GM13976 (cell line): ENCODE data around the gene SNX20.

ENCODE experiments used
- DNase-seq: peaks from one replicate; pipeline ENCODE4 v3.0.0; 2012; ENCODE audit warnings: low spot score
- in situ Hi-C: fragments of 300-500 bp; cut with MboI; formaldehyde crosslinking; loops from one replicate; pipeline ENCODE4 v1.12.0; 2022; ENCODE audit warnings: low sequenced_read_pairs, mixed read lengths, inconsistent platforms; ENCODE audit not compliant: unreplicated experiment
- TF ChIP-seq, protein P1 (sequence below): IDR thresholded peaks from 2 replicates; pipeline ENCODE4 v1.5.1; 2012; ENCODE audit warnings: borderline replicate concordance, mild to moderate bottlenecking; ENCODE audit not compliant: insufficient read depth; ENCODE audit errors: extremely low read depth, missing control alignments, control extremely low read depth

The SNX20 gene

GRCh38 chr16:50719401-50720337 lies 38.6 kb upstream of the SNX20 start:
- DNase-seq: no peak
- in situ Hi-C loops: no loop called here
- TF ChIP-seq, protein P1, sequence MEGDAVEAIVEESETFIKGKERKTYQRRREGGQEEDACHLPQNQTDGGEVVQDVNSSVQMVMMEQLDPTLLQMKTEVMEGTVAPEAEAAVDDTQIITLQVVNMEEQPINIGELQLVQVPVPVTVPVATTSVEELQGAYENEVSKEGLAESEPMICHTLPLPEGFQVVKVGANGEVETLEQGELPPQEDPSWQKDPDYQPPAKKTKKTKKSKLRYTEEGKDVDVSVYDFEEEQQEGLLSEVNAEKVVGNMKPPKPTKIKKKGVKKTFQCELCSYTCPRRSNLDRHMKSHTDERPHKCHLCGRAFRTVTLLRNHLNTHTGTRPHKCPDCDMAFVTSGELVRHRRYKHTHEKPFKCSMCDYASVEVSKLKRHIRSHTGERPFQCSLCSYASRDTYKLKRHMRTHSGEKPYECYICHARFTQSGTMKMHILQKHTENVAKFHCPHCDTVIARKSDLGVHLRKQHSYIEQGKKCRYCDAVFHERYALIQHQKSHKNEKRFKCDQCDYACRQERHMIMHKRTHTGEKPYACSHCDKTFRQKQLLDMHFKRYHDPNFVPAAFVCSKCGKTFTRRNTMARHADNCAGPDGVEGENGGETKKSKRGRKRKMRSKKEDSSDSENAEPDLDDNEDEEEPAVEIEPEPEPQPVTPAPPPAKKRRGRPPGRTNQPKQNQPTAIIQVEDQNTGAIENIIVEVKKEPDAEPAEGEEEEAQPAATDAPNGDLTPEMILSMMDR: no peak

- DNase-seq: no peak
- in situ Hi-C loops: no loop called here
- TF ChIP-seq, protein P1: no peak
These were observed 37.8 kb upstream of the SNX20 start for GRCh38 chr16:50718761-50719400.

GRCh38 chr16:50718061-50718760 lies 37.1 kb upstream of the SNX20 start:
- TF ChIP-seq, protein P1: no peak
- in situ Hi-C loops: no loop called here
- no peak for DNase-seq

DNA sequence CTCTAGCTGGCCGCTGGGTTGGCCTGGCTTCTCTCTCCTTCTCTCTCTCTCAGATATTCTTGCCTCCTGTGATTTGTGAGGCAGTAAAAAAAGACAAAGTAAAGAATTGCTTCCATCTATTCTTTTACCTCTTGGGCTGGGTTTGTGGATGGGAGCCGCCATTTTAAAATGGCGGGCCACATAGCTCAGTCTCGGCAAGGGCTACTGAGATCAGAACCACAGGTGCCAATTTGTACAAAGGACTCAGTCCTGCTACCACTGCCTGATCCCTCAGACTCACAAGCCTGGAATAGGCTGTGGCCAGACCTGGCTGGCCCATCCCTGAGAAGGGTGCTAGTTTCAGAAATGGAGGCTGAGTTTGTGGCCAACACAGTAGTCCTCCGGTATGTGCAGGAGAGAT lies 36.4 kb upstream of the SNX20 start:
- no peak for DNase-seq
- TF ChIP-seq, protein P1: no peak
- in situ Hi-C loops: no loop called here

- TF ChIP-seq, protein P1: no peak
- in situ Hi-C loops: no loop called here
- no peak for DNase-seq
These were observed 36.0 kb upstream of the SNX20 start for GRCh38 chr16:50717091-50717490.

- DNase-seq: no peak
- in situ Hi-C loops: no loop called here
- TF ChIP-seq, protein P1: no peak
These were observed 31.8 kb upstream of the SNX20 start for GRCh38 chr16:50712956-50713355.
